ENCODE data around the gene SASH3.
A peak's percentile ranks its signal among the peaks of the same experiment; 100 is the strongest.
"Not testable (repeated sequence)": the region's sequence is repeated elsewhere in the genome, so short reads cannot be mapped to it uniquely, and the experiment has no call there.

The SASH3 gene

GRCh38 chrX:129779747-129780146 is at the start of gene SASH3:
Gene SASH3 (plus strand): TSS chrX:129779949. CDS start chrX:129780098, 149 bp downstream.
- peak; percentile 68 for DNase-seq

GRCh38 chrX:129731228-129731627 is 48.5 kb upstream of the SASH3 start:
- no peak for DNase-seq

- DNase-seq = no peak
These were observed 46.9 kb upstream of the SASH3 start for GRCh38 chrX:129732857-129733256.

- no peak for DNase-seq
These were observed 46.4 kb upstream of the SASH3 start for GRCh38 chrX:129733335-129733734.

GRCh38 chrX:129736491-129736890 is 43.3 kb upstream of the SASH3 start:
- DNase-seq = peak; percentile 51

GRCh38 chrX:129737916-129738315 is 41.8 kb upstream of the SASH3 start:
- DNase-seq = no peak

- DNase-seq = no peak
These were observed 41.1 kb upstream of the SASH3 start, which contains the start of gene XPNPEP2 for GRCh38 chrX:129738466-129739308. Gene XPNPEP2 (plus strand): TSS chrX:129738979. CDS start chrX:129739214, 235 bp downstream.

GRCh38 chrX:129739578-129739977 is 40.2 kb upstream of the SASH3 start:
- DNase-seq = peak; percentile 33

GRCh38 chrX:129741880-129742758 is 37.6 kb upstream of the SASH3 start:
- DNase-seq = peak; percentile 43

GRCh38 chrX:129742759-129743152 is 37.0 kb upstream of the SASH3 start:
- DNase-seq = not testable (repeated sequence)

- DNase-seq = no peak
These were observed 35.9 kb upstream of the SASH3 start for GRCh38 chrX:129743821-129744220.

- no peak for DNase-seq
These were observed 34.9 kb upstream of the SASH3 start for GRCh38 chrX:129744861-129745321.

GRCh38 chrX:129746557-129747470 is 32.9 kb upstream of the SASH3 start:
- no peak for DNase-seq

GRCh38 chrX:129747533-129747932 is 32.2 kb upstream of the SASH3 start:
- DNase-seq = no peak

GRCh38 chrX:129748305-129748704 is 31.4 kb upstream of the SASH3 start:
- no peak for DNase-seq

- no peak for DNase-seq
These were observed 30.7 kb upstream of the SASH3 start for GRCh38 chrX:129749069-129749468.

- DNase-seq = no peak
These were observed 28.8 kb upstream of the SASH3 start for GRCh38 chrX:129750971-129751370.

- peak; percentile 27 for DNase-seq
These were observed 25.4 kb upstream of the SASH3 start for GRCh38 chrX:129754056-129755024.

- no peak for DNase-seq
These were observed 23.7 kb upstream of the SASH3 start for GRCh38 chrX:129755779-129756650.

GRCh38 chrX:129759576-129760061 is 20.1 kb upstream of the SASH3 start:
- DNase-seq = peak; percentile 62

Measured in hematopoietic multipotent progenitor cell treated with erythropoietin and hydrocortisone succinate and interleukin-3 and kit ligand, for 6 days (in vitro differentiated cells).